Ishikawa (cell line): ENCODE measurements around the gene NEU4.

Experiments
- CEBPB ChIP-seq: IDR thresholded peaks from 2 replicates; pipeline ENCODE4 v1.6.1; 2012
- EGR1 ChIP-seq: IDR thresholded peaks from 2 replicates; pipeline ENCODE4 v1.6.1; 2012
- EP300 ChIP-seq: IDR thresholded peaks from 2 replicates; pipeline ENCODE4 v1.6.1; 2012; ENCODE audit warnings: borderline replicate concordance
- FOXM1 ChIP-seq: IDR thresholded peaks from 2 replicates; pipeline ENCODE4 v1.6.1; 2012; ENCODE audit warnings: low read depth, borderline replicate concordance
- RAD21 ChIP-seq: IDR thresholded peaks from 2 replicates; pipeline ENCODE4 v1.6.1; 2012; ENCODE audit warnings: low read depth
- TAF1 ChIP-seq: IDR thresholded peaks from 2 replicates; pipeline ENCODE4 v1.6.1; 2012; ENCODE audit warnings: low read depth, mild to moderate bottlenecking
- TCF12 ChIP-seq: IDR thresholded peaks from 2 replicates; pipeline ENCODE4 v1.6.1; 2012; ENCODE audit warnings: low read depth
- TEAD4 ChIP-seq: IDR thresholded peaks from 2 replicates; pipeline ENCODE4 v1.6.1; 2012
- YY1 ChIP-seq: IDR thresholded peaks from 2 replicates; pipeline ENCODE4 v1.6.1; 2012; ENCODE audit warnings: low read depth
- ZBTB7A ChIP-seq: IDR thresholded peaks from 2 replicates; pipeline ENCODE4 v1.6.1; 2012; ENCODE audit warnings: low read depth
- TF ChIP-seq, protein P1 (sequence below): IDR thresholded peaks from 2 replicates; pipeline ENCODE4 v1.6.1; 2012; ENCODE audit warnings: low read depth, mild to moderate bottlenecking
- TF ChIP-seq, protein P2 (sequence below): IDR thresholded peaks from 2 replicates; pipeline ENCODE4 v1.6.1; 2012
- TF ChIP-seq, protein P3 (sequence below): IDR thresholded peaks from 2 replicates; pipeline ENCODE4 v1.6.1; 2012

DNA sequence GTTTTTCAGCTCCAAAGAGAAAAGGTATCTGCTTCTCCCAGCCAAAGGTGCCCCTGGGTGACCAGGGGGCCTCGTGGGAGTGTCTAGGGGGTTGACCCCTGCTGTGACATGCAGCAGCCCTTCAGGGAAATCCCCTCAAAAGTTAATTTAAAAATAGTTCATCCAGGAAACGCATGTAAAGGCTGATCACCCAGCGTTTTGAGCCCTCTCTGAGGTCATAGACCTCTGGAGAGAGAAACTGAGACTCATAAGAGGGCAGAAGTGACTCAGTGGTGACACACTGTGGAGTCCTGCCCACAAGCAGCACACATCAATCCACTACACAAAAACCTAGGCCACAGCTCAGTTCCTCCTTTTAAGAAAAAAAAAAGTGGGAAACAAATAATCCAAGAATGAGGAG lies 20.4 kb upstream of the NEU4 start:
- TF ChIP-seq YY1 (no peak), EGR1 (no peak), ZBTB7A (no peak), TAF1 (no peak), TCF12 (no peak), EP300 (no peak), FOXM1 (no peak), CEBPB (no peak), TEAD4 (no peak), RAD21 (no peak)
- TF ChIP-seq, protein P1, sequence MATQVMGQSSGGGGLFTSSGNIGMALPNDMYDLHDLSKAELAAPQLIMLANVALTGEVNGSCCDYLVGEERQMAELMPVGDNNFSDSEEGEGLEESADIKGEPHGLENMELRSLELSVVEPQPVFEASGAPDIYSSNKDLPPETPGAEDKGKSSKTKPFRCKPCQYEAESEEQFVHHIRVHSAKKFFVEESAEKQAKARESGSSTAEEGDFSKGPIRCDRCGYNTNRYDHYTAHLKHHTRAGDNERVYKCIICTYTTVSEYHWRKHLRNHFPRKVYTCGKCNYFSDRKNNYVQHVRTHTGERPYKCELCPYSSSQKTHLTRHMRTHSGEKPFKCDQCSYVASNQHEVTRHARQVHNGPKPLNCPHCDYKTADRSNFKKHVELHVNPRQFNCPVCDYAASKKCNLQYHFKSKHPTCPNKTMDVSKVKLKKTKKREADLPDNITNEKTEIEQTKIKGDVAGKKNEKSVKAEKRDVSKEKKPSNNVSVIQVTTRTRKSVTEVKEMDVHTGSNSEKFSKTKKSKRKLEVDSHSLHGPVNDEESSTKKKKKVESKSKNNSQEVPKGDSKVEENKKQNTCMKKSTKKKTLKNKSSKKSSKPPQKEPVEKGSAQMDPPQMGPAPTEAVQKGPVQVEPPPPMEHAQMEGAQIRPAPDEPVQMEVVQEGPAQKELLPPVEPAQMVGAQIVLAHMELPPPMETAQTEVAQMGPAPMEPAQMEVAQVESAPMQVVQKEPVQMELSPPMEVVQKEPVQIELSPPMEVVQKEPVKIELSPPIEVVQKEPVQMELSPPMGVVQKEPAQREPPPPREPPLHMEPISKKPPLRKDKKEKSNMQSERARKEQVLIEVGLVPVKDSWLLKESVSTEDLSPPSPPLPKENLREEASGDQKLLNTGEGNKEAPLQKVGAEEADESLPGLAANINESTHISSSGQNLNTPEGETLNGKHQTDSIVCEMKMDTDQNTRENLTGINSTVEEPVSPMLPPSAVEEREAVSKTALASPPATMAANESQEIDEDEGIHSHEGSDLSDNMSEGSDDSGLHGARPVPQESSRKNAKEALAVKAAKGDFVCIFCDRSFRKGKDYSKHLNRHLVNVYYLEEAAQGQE: no peak
- TF ChIP-seq, protein P2, sequence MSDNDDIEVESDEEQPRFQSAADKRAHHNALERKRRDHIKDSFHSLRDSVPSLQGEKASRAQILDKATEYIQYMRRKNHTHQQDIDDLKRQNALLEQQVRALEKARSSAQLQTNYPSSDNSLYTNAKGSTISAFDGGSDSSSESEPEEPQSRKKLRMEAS: no peak
- TF ChIP-seq, protein P3, sequence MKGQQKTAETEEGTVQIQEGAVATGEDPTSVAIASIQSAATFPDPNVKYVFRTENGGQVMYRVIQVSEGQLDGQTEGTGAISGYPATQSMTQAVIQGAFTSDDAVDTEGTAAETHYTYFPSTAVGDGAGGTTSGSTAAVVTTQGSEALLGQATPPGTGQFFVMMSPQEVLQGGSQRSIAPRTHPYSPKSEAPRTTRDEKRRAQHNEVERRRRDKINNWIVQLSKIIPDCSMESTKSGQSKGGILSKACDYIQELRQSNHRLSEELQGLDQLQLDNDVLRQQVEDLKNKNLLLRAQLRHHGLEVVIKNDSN: no peak
